ENCODE measurements around the gene TMEM114.

DNA sequence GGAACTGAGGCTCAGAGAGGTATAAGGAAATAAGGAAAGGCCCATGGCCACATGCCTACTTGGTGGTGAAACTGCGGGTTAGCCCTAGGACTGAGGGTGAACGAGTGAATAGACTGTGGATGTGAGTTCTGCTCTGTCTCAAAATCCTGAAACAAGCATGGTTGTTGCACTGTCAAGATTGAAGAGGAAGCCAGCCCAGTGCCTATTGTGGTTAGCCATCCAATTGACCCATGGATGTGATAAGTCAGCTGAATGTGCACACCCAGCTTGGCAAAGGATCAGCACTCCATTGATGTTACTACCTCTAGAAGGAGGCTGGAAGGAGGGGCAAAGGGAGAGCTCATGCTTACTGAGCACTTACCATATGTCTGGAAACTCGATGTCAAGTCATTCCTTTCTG is 4.5 kb downstream of the TMEM114 start:
- TF ChIP-seq, protein P1, sequence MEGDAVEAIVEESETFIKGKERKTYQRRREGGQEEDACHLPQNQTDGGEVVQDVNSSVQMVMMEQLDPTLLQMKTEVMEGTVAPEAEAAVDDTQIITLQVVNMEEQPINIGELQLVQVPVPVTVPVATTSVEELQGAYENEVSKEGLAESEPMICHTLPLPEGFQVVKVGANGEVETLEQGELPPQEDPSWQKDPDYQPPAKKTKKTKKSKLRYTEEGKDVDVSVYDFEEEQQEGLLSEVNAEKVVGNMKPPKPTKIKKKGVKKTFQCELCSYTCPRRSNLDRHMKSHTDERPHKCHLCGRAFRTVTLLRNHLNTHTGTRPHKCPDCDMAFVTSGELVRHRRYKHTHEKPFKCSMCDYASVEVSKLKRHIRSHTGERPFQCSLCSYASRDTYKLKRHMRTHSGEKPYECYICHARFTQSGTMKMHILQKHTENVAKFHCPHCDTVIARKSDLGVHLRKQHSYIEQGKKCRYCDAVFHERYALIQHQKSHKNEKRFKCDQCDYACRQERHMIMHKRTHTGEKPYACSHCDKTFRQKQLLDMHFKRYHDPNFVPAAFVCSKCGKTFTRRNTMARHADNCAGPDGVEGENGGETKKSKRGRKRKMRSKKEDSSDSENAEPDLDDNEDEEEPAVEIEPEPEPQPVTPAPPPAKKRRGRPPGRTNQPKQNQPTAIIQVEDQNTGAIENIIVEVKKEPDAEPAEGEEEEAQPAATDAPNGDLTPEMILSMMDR (IDR thresholded peaks at IDR 0.05): no peak
- no peak for TF ChIP-seq POLR2A (IDR thresholded peaks at IDR 0.05)
- no peak for TF ChIP-seq POLR2AphosphoS5 (IDR thresholded peaks at IDR 0.05)
